ENCODE measurements around the gene CIB4.

DNA sequence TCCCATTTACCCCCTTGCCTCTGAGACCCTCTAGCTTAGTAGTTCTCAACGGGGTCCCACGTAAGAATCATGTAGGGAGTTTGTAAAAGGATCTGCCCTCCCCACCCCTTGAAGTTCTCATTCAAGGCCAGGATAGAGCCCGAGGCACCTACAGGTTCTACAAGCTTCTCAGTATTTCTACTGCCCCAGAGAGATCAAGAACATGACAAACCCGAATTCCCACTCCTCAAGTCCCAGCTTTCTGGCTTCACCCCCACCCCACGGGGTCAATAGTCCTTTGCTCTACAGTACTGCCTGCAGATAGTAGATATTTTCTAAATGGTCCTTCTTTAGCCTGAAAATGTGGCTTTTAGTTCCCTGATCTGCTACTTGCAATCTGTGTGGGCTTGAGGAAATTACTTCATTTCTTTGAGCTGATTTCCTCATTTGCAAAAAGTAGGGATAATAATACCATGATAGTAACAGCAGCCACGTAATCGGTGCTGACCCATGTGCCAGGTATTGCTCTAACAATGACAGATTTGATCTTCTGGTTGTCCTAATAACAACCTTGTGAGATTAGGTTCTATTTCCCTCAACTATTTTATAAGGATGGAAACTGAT lies 7.1 kb downstream of the CIB4 start:
- TF ChIP-seq, protein P1, sequence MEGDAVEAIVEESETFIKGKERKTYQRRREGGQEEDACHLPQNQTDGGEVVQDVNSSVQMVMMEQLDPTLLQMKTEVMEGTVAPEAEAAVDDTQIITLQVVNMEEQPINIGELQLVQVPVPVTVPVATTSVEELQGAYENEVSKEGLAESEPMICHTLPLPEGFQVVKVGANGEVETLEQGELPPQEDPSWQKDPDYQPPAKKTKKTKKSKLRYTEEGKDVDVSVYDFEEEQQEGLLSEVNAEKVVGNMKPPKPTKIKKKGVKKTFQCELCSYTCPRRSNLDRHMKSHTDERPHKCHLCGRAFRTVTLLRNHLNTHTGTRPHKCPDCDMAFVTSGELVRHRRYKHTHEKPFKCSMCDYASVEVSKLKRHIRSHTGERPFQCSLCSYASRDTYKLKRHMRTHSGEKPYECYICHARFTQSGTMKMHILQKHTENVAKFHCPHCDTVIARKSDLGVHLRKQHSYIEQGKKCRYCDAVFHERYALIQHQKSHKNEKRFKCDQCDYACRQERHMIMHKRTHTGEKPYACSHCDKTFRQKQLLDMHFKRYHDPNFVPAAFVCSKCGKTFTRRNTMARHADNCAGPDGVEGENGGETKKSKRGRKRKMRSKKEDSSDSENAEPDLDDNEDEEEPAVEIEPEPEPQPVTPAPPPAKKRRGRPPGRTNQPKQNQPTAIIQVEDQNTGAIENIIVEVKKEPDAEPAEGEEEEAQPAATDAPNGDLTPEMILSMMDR (IDR thresholded peaks at IDR 0.05) = no peak
- no peak for TF ChIP-seq POLR2A (IDR thresholded peaks at IDR 0.05)

All from vagina (tissue), 2 donors.